OCI-LY1 (cell line): ENCODE data around the gene RNF19B.

Experiments used
- H2AFZ ChIP-seq: fragments of 200-600 bp; sonication (generic), shearing (Covaris generic); 2 replicates; pipeline ENCODE4 v1.6.0; 2014; ENCODE audit warnings: antibody characterized with exemption, mild to moderate bottlenecking, low read length
- H3F3A ChIP-seq: fragments of 200-600 bp; sonication (generic), shearing (Covaris generic); 2 replicates; pipeline ENCODE4 v1.6.0; 2014; ENCODE audit warnings: mild to moderate bottlenecking, antibody characterized with exemption, low read length, moderate library complexity; ENCODE audit not compliant: insufficient read depth
- H3K27ac ChIP-seq: fragments of 200-600 bp; sonication (generic); 2 replicates; pipeline ENCODE4 v1.5.1; 2014; ENCODE audit warnings: low read length, mixed run types, mild to moderate bottlenecking, low read depth; ENCODE audit not compliant: poor library complexity, severe bottlenecking
- H3K27me3 ChIP-seq: fragments of 200-600 bp; sonication (generic); 2 replicates; pipeline ENCODE4 v1.6.0; 2014; ENCODE audit warnings: antibody characterized with exemption, mild to moderate bottlenecking, low read length, moderate library complexity; ENCODE audit not compliant: insufficient read depth
- H3K36me3 ChIP-seq: fragments of 200-600 bp; sonication (generic); 2 replicates; pipeline ENCODE4 v1.6.1; 2014; ENCODE audit warnings: mild to moderate bottlenecking, antibody characterized with exemption, low read length, moderate library complexity, mixed read lengths; ENCODE audit not compliant: insufficient read depth
- H3K4me1 ChIP-seq: fragments of 200-600 bp; sonication (generic); 2 replicates; pipeline ENCODE4 v1.5.1; 2014; ENCODE audit warnings: mild to moderate bottlenecking, low read length, moderate library complexity; ENCODE audit not compliant: insufficient read depth, severe bottlenecking
- H3K4me2 ChIP-seq: fragments of 200-600 bp; sonication (generic), shearing (Covaris generic); 2 replicates; pipeline ENCODE4 v1.6.1; 2014; ENCODE audit warnings: low read length
- H3K4me3 ChIP-seq: fragments of 200-600 bp; sonication (generic); 2 replicates; pipeline ENCODE4 v1.5.1; 2014; ENCODE audit warnings: low read length, low read depth, mild to moderate bottlenecking, mixed read lengths; ENCODE audit not compliant: poor library complexity, severe bottlenecking
- H3K79me2 ChIP-seq: fragments of 200-600 bp; shearing (Covaris generic); 2 replicates; pipeline ENCODE4 v1.6.1; 2016; ENCODE audit warnings: mixed run types, low read length, mixed read lengths; ENCODE audit not compliant: insufficient read depth
- H3K9ac ChIP-seq: fragments of 200-600 bp; sonication (generic), shearing (Covaris generic); 2 replicates; pipeline ENCODE4 v1.6.1; 2014; ENCODE audit warnings: mild to moderate bottlenecking, low read length, mixed read lengths
- H3K9me2 ChIP-seq: fragments of 200-600 bp; sonication (generic), shearing (Covaris generic); 2 replicates; pipeline ENCODE4 v1.6.1; 2014; ENCODE audit warnings: low read depth, mild to moderate bottlenecking, low read length, mixed read lengths
- H3K9me3 ChIP-seq: fragments of 200-600 bp; shearing (Covaris generic); 2 replicates; pipeline ENCODE4 v1.6.1; 2014; ENCODE audit warnings: low read length, mixed read lengths
- H4K20me1 ChIP-seq: fragments of 200-600 bp; sonication (generic), shearing (Covaris generic); 2 replicates; pipeline ENCODE4 v1.6.0; 2016; ENCODE audit warnings: mild to moderate bottlenecking, low read length; ENCODE audit not compliant: insufficient read depth
- CTCF ChIP-seq: fragments of 200-600 bp; sonication (generic), shearing (Covaris generic); IDR thresholded peaks from 2 replicates; pipeline ENCODE4 v1.5.1; 2017; ENCODE audit warnings: mild to moderate bottlenecking, antibody characterized with exemption, low read length, moderate library complexity, mixed read lengths
- EZH2 ChIP-seq: fragments of 200-600 bp; sonication (generic), shearing (Covaris generic); IDR thresholded peaks from 2 replicates; pipeline ENCODE4 v1.8.0; 2017; ENCODE audit warnings: borderline replicate concordance, mixed run types, mild to moderate bottlenecking, antibody characterized with exemption, low read length, moderate library complexity, mixed read lengths

RNF19B gene

DNA sequence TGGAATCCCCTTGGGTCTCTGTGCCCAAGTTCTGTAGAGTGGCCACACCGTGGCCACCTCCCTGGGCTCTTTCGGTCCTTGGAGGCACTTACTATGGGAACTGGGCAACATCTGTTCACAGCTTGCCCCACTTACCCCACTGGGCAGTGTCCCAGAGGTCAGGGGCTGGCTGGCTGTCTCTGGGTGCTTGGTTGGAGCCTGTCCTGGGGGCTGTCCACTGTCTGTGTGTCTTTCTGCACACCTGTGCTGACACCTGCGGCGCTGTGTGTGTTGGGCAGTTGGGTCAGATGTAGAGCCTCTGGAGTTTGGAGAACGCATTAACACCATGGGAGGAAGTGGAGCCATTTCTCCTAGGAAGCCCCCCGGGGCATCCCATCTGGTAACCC is 62.1 kb downstream of the RNF19B start:
- Histone ChIP-seq H3K27me3 (peaks cover 14% of the 10 kb centered on the region), H4K20me1 (no peaks in the 10 kb centered on the region)
- TF ChIP-seq EZH2 = no peak
- no peak for TF ChIP-seq CTCF

DNA sequence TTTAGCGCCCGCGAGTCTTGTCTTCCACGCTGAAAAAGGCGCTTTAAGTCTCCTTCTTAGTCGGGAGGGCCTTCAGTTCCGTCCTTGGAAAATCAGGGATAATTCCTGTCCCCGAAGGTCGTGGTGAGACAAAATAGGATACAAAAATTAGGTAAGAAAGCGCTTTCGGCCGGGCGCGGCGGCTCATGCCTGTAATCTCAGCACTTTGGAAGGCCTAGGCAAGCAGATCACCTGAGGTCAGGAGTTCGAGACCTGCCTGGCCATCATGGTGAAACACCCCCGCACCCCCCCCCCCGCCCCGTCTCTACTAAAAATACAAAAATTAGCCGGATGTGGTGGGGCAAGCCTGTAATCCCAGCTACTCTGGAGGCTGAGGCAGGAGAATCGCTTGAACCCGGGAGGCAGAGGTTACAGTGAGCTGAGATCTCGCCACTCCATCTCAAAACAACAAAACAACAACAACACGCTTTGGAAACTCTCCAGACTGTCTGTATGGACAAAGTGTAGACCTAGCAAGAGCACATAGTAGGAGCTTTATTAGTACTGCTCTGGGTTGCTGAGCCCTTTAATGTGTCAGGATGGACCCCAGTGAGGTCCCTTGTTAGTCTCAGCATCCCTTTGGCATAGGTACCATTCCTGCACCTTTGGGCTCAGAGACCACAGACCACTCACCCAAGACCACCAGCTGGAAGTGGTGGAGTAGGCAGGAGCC is 62.6 kb downstream of the RNF19B start:
- Histone ChIP-seq H3K9ac (no peak overlapping the region; the same call in 1 of the 2 replicates), H3K4me1 (peaks cover 3% of the 10 kb centered on the region)
- no peak for TF ChIP-seq CTCF
- TF ChIP-seq EZH2 = no peak

More for the DNA sequence above, 62.1 kb downstream of the RNF19B start:
- H3K36me3 ChIP-seq = no peaks in the 10 kb centered on the region
- no peaks in the 10 kb centered on the region for H3F3A ChIP-seq
- H3K4me3 ChIP-seq = no peak overlapping the region
- no peaks in the 10 kb centered on the region for H3K9me2 ChIP-seq
- H3K4me2 ChIP-seq = no peak overlapping the region
- H3K27ac ChIP-seq = no peak overlapping the region
- H2AFZ ChIP-seq = no peak overlapping the region
- H3K9ac ChIP-seq = no peak overlapping the region
- H3K4me1 ChIP-seq = peaks cover 3% of the 10 kb centered on the region
- no peaks in the 10 kb centered on the region for H3K9me3 ChIP-seq
- H3K79me2 ChIP-seq = no peaks in the 10 kb centered on the region

DNA sequence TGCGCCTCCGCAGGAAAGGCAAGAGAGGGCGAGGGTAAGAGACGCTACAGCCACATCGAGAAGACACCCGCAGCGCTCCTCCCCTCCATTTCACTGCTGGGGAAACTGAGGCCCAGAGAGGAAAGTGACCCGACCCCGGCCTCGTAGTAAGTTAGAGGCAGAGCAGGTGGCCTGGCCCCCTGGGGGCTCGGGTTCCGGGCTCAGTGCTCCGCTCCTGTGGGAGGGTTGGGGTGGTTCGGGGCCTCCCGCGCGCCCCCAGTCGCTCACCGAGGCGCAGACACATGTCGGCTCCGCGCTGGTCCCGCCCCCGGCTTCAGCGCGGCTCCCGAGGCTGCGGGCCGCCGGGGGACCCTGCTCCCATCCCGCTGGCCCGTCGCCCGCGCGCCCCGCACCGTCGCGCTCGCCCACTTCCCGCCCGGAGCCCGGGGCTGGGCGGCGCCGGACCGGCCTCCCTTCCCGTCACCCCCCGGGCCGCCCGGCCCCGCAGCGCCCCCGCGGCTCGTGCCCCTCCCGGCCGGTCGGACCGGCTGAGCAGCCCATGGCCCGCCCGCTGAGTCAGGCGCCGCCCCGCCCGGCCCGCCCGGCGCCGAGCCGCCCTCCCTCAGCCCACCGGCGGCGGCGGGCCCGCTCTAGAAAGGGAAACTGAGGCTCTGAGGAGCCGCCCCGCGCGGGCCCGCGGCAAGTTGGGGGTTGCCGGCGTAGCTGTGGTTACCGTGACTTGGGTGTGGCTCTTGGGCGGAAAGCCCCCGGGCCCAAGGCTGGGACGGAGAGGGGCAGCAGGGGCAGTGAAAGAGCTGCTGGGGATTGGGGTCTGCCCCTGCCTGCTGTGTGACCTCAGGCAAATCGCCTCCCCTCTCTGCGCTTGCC is 63.4 kb downstream of the RNF19B start, which contains the start of gene TMEM54:
Gene TMEM54, minus strand, starts transcription at position 434 of the 867 bp plus-strand sequence. Its CDS starts 151 bp downstream, at position 283.
- Histone ChIP-seq H3K4me3 (peak within 1 kb of the TSS; percentile 53), H3K9me2 (no peaks in the 10 kb centered on the region), H3K36me3 (no peaks in the 10 kb centered on the region), H3K27ac (no peak within 1 kb of the TSS), H3K9ac (no peak within 1 kb of the TSS; the same call in 1 of the 2 replicates), H4K20me1 (no peaks in the 10 kb centered on the region), H3K9me3 (no peaks in the 10 kb centered on the region), H2AFZ (no peak within 1 kb of the TSS), H3K4me2 (peak within 1 kb of the TSS; percentile 66), H3K27me3 (peaks cover 14% of the 10 kb centered on the region), H3F3A (no peaks in the 10 kb centered on the region), H3K79me2 (no peaks in the 10 kb centered on the region), H3K4me1 (peaks cover 3% of the 10 kb centered on the region)
- no peak for TF ChIP-seq EZH2
- TF ChIP-seq CTCF = no peak

More for the DNA sequence above, 62.6 kb downstream of the RNF19B start:
- H2AFZ ChIP-seq = no peak overlapping the region
- H3K9me2 ChIP-seq = no peaks in the 10 kb centered on the region
- H4K20me1 ChIP-seq = no peaks in the 10 kb centered on the region
- no peaks in the 10 kb centered on the region for H3K36me3 ChIP-seq
- H3K27ac ChIP-seq = no peak overlapping the region
- no peaks in the 10 kb centered on the region for H3F3A ChIP-seq
- H3K4me2 ChIP-seq = peak overlapping the region; percentile 43
- H3K27me3 ChIP-seq = peaks cover 14% of the 10 kb centered on the region
- H3K79me2 ChIP-seq = no peaks in the 10 kb centered on the region
- no peaks in the 10 kb centered on the region for H3K9me3 ChIP-seq
- H3K4me3 ChIP-seq = peak overlapping the region; percentile 43
